ENCODE data around the gene COL27A1.

DNA sequence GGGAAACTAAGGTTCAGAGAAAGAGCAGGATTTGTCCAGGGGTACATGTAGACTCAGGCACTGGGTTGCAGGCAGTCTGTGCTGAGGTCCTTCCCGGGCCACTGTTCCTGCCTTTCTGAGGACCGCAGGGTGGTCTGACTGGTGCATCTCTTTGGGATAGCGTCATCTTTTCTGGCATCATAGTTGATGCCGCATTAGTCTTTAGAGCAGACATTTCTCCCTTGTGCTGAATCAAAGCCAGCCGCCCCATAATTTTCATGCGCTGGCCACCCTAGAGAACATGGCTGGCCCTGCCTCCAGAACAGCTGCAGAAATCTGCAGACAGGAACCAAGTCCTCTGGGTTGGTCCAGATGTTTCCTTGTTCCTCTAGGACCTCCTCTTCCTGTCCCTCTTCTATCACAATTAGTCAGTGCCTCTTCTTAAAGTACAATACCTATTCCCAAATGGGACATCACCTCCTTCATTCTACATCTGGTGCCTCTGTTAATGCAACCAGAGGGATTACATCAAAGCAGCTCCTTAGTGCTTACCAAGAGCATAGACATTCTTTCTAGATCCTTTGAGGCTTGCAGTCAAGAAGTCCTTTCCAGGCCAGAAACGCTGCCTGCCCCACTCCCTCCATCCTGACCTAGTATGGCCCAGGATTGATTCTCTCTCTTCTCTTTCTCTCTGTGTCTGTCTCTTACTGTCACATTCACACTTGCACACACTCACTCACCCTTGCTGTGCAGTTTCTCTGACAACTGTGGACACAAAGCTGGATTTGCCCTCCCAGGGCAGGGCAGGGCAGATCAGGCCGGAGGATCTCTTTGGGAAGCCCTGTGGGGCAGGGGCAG lies 125.5 kb downstream of the COL27A1 start:
- no peak for TF ChIP-seq POLR2A (IDR thresholded peaks at IDR 0.05)
- TF ChIP-seq, protein P1, sequence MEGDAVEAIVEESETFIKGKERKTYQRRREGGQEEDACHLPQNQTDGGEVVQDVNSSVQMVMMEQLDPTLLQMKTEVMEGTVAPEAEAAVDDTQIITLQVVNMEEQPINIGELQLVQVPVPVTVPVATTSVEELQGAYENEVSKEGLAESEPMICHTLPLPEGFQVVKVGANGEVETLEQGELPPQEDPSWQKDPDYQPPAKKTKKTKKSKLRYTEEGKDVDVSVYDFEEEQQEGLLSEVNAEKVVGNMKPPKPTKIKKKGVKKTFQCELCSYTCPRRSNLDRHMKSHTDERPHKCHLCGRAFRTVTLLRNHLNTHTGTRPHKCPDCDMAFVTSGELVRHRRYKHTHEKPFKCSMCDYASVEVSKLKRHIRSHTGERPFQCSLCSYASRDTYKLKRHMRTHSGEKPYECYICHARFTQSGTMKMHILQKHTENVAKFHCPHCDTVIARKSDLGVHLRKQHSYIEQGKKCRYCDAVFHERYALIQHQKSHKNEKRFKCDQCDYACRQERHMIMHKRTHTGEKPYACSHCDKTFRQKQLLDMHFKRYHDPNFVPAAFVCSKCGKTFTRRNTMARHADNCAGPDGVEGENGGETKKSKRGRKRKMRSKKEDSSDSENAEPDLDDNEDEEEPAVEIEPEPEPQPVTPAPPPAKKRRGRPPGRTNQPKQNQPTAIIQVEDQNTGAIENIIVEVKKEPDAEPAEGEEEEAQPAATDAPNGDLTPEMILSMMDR (IDR thresholded peaks at IDR 0.05), result no peak
- no peak for TF ChIP-seq EP300 (IDR thresholded peaks at IDR 0.05)
- TF ChIP-seq POLR2AphosphoS5 (IDR thresholded peaks at IDR 0.05), result no peak
